ENCODE results near the gene CORO7. TPM values are rescaled to one million over a fixed set of nuclear protein-coding genes. Genes with fewer than 3 reads are reported as not detected.

CORO7 gene
- polyA plus RNA-seq, 2 of the 4 experiments (the other 2 are of a cell fraction) = 6.0 to 11.9 TPM

GRCh38 chr16:4391631-4392381 lies 24.6 kb downstream of the CORO7 start (continued):
- TF ChIP-seq SREBF2 (IDR thresholded peaks at IDR 0.05) (no peak), E2F6 (IDR thresholded peaks at IDR 0.05; ENCODE audit: borderline replicate concordance, low read depth) (no peak)

GRCh38 chr16:4390266-4391260 lies 25.8 kb downstream of the CORO7 start:
- no peak overlapping the region for H3K4me3 ChIP-seq
- no peak overlapping the region for H3K27ac ChIP-seq
- 87% methylated on average over 18 of the region's 18 CpGs for WGBS (ENCODE audit: missing lambda C conversion rate)
- ATAC-seq = peak in 1 of 2 experiments; percentile 40; a peak in 2 of 6 replicates
- CTCF ChIA-PET = interaction anchor here (0.6 to 32.6 kb wide), 12 partner anchors 9 to 102 kb away, joined by 3 to 833 read pairs (median 5); partner anchors contain the start of genes PAM16 and VASN
- peaks cover 19% of the 10 kb centered on the region; the same call in 2 of the 3 replicates for H3K4me1 ChIP-seq
- no peak overlapping the region for H3K4me2 ChIP-seq
- no peak for FAIRE-seq
- no peak for TF ChIP-seq SMC3 (IDR thresholded peaks at IDR 0.05)
- no peak for TF ChIP-seq E2F6 (IDR thresholded peaks at IDR 0.05; ENCODE audit: borderline replicate concordance, low read depth)
- TF ChIP-seq JUN (IDR thresholded peaks at IDR 0.05) = no peak
- no peak for TF ChIP-seq KDM5A (IDR thresholded peaks at IDR 0.05)
- TF ChIP-seq MAZ (IDR thresholded peaks at IDR 0.05; ENCODE audit: borderline replicate concordance, low read depth, low read length) = no peak
- TF ChIP-seq RCOR1 (IDR thresholded peaks at IDR 0.05; ENCODE audit: low read depth, low read length) = no peak
- no peak for TF ChIP-seq NPAS2 (CRISPR knock-in tag; IDR thresholded peaks at IDR 0.05; ENCODE audit: borderline replicate concordance)
- TF ChIP-seq ZC3H11A (IDR thresholded peaks at IDR 0.05) = no peak
- TF ChIP-seq REST (IDR thresholded peaks at IDR 0.05) = no peak
- no peak for TF ChIP-seq NFE2L2 (conservative IDR thresholded peaks at IDR 0.05; ENCODE audit: low read length)
- no peak for TF ChIP-seq KDM1A (IDR thresholded peaks at IDR 0.05; ENCODE audit: low read depth)
- TF ChIP-seq CHD4 (IDR thresholded peaks at IDR 0.05; ENCODE audit: borderline replicate concordance) = no peak
- TF ChIP-seq USF2 (IDR thresholded peaks at IDR 0.05) = no peak
- TF ChIP-seq EHMT2 (IDR thresholded peaks at IDR 0.05; ENCODE audit: low read depth) = no peak
- H3K9me3 ChIP-seq = no peaks in the 10 kb centered on the region
- POLR2A ChIA-PET = no interaction called here
- DNase-seq (ENCODE audit: low read depth in 1 of 2, low spot score in 1 of 2) = no peak

All from A549 (cell line).